ENCODE measurements around the gene XIST. TPM values are rescaled to one million over a fixed set of nuclear protein-coding genes. Genes with fewer than 3 reads are reported as not detected.

The XIST gene
- total RNA-seq, 1 experiment from 2014 or later: 1.4 TPM

GRCh38 chrX:73876911-73877310 is 24.4 kb upstream of the XIST start:
- H3K27ac ChIP-seq (ENCODE audit: insufficient read length, low read depth, low read length): no peak overlapping the region
- no peak for DNase-seq
- no peak overlapping the region for H2AFZ ChIP-seq (ENCODE audit: low read length)
- no peak overlapping the region for H3K9ac ChIP-seq (ENCODE audit: extremely low read depth, insufficient read length, low read length)
- no peak for TF ChIP-seq CTCF (conservative IDR thresholded peaks at IDR 0.05)
- H3K18ac ChIP-seq (ENCODE audit: insufficient read length, low read depth, low read length): no peak overlapping the region
- no peak overlapping the region for H3K56ac ChIP-seq (ENCODE audit: insufficient read length, low read depth, low read length)
- no CpG with 5 or more reads among the region's 2 CpGs for WGBS (ENCODE audit: extremely low coverage, insufficient read length, low lambda C conversion rate)
- no peak overlapping the region for H4K8ac ChIP-seq (replicated peaks; ENCODE audit: insufficient read length, low read depth, low read length)
- Mint-ChIP-seq H3K36me3 (ENCODE audit: insufficient read depth in 1 of 3, low read depth in 3 of 3) (peaks cover 11 to 22% (median 16%) of the 10 kb centered on the region in 3 experiments), H3K4me1 (peaks cover 13 to 17% of the 10 kb centered on the region in 2 experiments), H3K9me3 (peaks cover 29 to 33% of the 10 kb centered on the region in 2 experiments), H3K27ac (peak overlapping the region; percentile 80 to 87 (median 81); a peak in 3 of 7 replicates), H3K4me3 (no peak overlapping the region), H3K27me3 (ENCODE audit: low read depth) (no peaks in the 10 kb centered on the region)
- H3K79me1 ChIP-seq (ENCODE audit: insufficient read depth, low read depth, low read length, poor library complexity, severe bottlenecking): no peaks in the 10 kb centered on the region
- no peak overlapping the region for H2BK15ac ChIP-seq (ENCODE audit: low read depth, low read length)
- H3K23ac ChIP-seq (ENCODE audit: insufficient read length, low read depth, low read length): no peak overlapping the region
- H3K14ac ChIP-seq (ENCODE audit: insufficient read depth, low read length): no peak overlapping the region
- H3K9me3 ChIP-seq (ENCODE audit: control insufficient read depth, low read depth, low read length): no peaks in the 10 kb centered on the region
- peaks cover 2% of the 10 kb centered on the region; the same call in 1 of the 2 replicates for H3K4me1 ChIP-seq (ENCODE audit: insufficient read depth, low read length)
- no peaks in the 10 kb centered on the region for H3K27me3 ChIP-seq (ENCODE audit: insufficient read depth, low read length)
- H3K79me2 ChIP-seq (ENCODE audit: insufficient read depth, low read length): no peaks in the 10 kb centered on the region
- H3T11ph ChIP-seq (ENCODE audit: low read length): no peak overlapping the region
- H4K20me1 ChIP-seq (ENCODE audit: control insufficient read depth, insufficient read depth, insufficient read length): no peaks in the 10 kb centered on the region
- no peak overlapping the region for H3K4me2 ChIP-seq (ENCODE audit: insufficient read depth, insufficient read length, low read length)
- H3K4ac ChIP-seq (ENCODE audit: low read depth, low read length): no peak overlapping the region
- H2BK5ac ChIP-seq (ENCODE audit: insufficient read length, low read length): no peak overlapping the region
- H4K91ac ChIP-seq (ENCODE audit: insufficient read length, low read depth, low read length): no peak overlapping the region
- H2BK120ac ChIP-seq (ENCODE audit: low read depth, low read length, poor library complexity, severe bottlenecking): no peak overlapping the region
- no peak overlapping the region for H2AK5ac ChIP-seq (ENCODE audit: insufficient read length, low read length)
- no peak overlapping the region for H2BK12ac ChIP-seq (ENCODE audit: insufficient read length, low read depth, low read length)
- H2BK20ac ChIP-seq (ENCODE audit: low read depth, low read length, poor library complexity, severe bottlenecking): no peak overlapping the region
- H4K5ac ChIP-seq (ENCODE audit: insufficient read length, low read depth, low read length): no peak overlapping the region
- H3K23me2 ChIP-seq (ENCODE audit: insufficient read length, low read depth, low read length, poor library complexity, severe bottlenecking): no peaks in the 10 kb centered on the region
